Fibroblast of villous mesenchyme (primary cell): ENCODE data around the gene PDE12. TPM values are rescaled to one million over a fixed set of nuclear protein-coding genes. Genes with fewer than 3 reads are reported as not detected.

Experiments
- DNase-seq: peaks from one replicate; pipeline ENCODE4 v3.0.0-alpha.2; 2010; ENCODE audit warnings: low read depth
- H3K4me3 ChIP-seq: 2 replicates; pipeline ENCODE4 v1.5.1; 2011; ENCODE audit warnings: low read depth, mild to moderate bottlenecking, low read length
- CTCF ChIP-seq: IDR thresholded peaks from 2 replicates; pipeline ENCODE4 v1.5.1; 2012; ENCODE audit warnings: low read depth, mild to moderate bottlenecking, low read length; ENCODE audit not compliant: insufficient read depth
- total RNA-seq: library from RNA; depleted of rRNA; stranded (reverse); fragments of >200 nt; gene quantifications from 2 replicates; pipeline ENCODE4 v1.2.3, GENCODE V29; 2012

The PDE12 gene
- total RNA-seq, 1 donor, result 25.0 TPM

GRCh38 chr3:57559526-57559925 is 3.5 kb downstream of the PDE12 start:
- TF ChIP-seq CTCF, result no peak
- peak; percentile 29 for DNase-seq
- no peak overlapping the region for H3K4me3 ChIP-seq

GRCh38 chr3:57569859-57570450 is 13.9 kb downstream of the PDE12 start:
- no peak for TF ChIP-seq CTCF
- DNase-seq, result no peak

GRCh38 chr3:57570878-57571277 is 14.8 kb downstream of the PDE12 start:
- DNase-seq, result no peak

More at GRCh38 chr3:57569859-57570450, 13.9 kb downstream of the PDE12 start:
- H3K4me3 ChIP-seq, result no peak overlapping the region

DNA sequence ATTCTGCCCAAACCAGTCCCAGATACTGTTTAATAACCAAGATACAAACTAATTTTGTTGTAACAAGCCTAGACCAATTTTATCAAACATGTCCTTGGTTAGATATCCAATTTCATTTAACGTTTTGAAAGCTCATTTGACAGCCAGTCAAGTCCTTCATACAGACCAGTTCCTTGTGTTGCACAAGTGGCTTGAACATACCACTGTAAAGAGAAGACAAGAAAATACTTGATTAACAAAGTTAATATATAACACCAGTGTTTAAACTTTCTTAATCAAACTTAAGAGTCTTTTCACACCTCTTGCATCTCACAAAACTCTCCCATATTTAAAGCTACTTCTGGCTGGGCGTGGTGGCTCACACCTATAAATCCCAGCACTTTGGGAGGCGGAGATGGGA is 16.0 kb downstream of the PDE12 start:
- TF ChIP-seq CTCF, result no peak
- H3K4me3 ChIP-seq, result no peak overlapping the region
- no peak for DNase-seq

More at GRCh38 chr3:57570878-57571277, 14.8 kb downstream of the PDE12 start:
- no peak overlapping the region for H3K4me3 ChIP-seq
- no peak for TF ChIP-seq CTCF

DNA sequence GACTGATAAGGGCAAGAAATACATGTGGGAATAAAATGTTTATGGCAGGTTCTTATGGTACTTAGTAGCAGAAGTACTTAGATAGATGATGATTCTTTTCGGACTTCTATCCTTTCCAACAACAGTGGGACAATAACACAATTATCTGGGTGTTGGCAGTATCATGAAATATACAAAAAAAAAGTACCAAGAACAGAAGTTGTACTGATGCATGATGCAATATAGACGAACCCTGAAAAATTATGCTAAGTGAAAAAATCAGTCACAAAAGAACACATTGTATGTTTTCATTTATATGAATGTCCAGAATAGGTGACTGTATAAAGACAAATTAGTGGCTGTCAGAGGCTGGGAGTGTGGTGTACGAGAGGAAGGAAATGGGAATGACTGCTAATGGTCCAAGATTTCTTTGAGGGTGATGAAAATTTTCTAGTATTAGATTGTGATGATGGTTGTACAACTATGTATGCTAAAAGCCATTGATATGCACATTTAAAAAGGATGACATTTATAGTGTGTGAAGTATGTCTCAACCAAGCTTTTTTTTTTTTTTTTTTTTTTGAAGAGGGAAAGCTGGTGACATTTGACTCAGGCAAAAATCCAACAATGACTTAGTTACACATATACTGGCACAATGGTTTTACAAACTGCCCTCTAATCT is 20.0 kb downstream of the PDE12 start:
- no peak overlapping the region for H3K4me3 ChIP-seq
- DNase-seq, result no peak
- no peak for TF ChIP-seq CTCF

DNA sequence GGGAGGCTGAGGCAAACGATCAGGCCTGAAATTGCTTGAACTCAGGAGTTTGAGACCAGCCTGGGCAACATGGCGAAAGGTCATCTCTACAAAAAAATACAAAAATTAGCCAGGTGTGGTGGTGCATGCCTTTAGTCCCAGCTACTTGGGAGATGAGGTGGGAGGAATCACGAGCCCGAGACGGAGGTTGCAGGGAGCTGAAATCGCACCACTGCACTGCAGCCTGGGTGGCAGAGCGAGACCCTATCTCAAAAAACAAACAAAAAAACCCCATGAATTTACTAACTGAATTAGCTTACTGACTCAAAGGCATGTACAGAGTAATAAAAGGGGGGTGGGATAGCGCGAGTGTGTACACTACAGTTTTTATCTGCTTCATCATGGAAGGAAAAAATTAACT is 21.7 kb downstream of the PDE12 start:
- no peak for DNase-seq
- TF ChIP-seq CTCF, result no peak
- no peak overlapping the region for H3K4me3 ChIP-seq
